PC-3 (cell line): ENCODE data around the gene RNF34. TPM values are rescaled to one million over a fixed set of nuclear protein-coding genes. Genes with fewer than 3 reads are reported as not detected.

Source experiments
- ATAC-seq: fragments of 200-7000 bp; cut with Tn5 transposase; 2 replicates; pipeline ENCODE4 v1.9.1; 2020; ENCODE audit warnings: mild to moderate bottlenecking, moderate library complexity
- BruUV-seq: library from RNA; stranded (reverse); fragments of 400-500 nt; replicated peaks from 2 replicates; lab custom pipeline; 2021; lab: Mats Ljungman, UMichigan
- CTCF ChIA-PET: fragments of 300-600 bp; sonication (Branson Sonifier 250); formaldehyde crosslinking; loops from one replicate; lab custom pipeline; 2022; ENCODE audit warnings: antibody characterized with exemption; lab: Charles Lee
- POLR2A ChIA-PET: fragments of 300-600 bp; sonication (Branson Sonifier 250); formaldehyde crosslinking; loops from one replicate; lab custom pipeline; 2022; ENCODE audit warnings: antibody characterized with exemption; ENCODE audit not compliant: unreplicated experiment; lab: Charles Lee
- DNase-seq: peaks from one replicate; pipeline ENCODE4 v3.0.0-alpha.2; 2015
- H2AFZ ChIP-seq: fragments of 300-600 bp; sonication (generic); 2 replicates; pipeline ENCODE4 v1.6.0; 2016; ENCODE audit warnings: antibody characterized with exemption, low read length
- H3F3A ChIP-seq: fragments of 300-600 bp; sonication (generic); one replicate; pipeline ENCODE4 v1.6.0; 2017; ENCODE audit warnings: antibody characterized with exemption, low read length, control low read depth, mild to moderate bottlenecking; ENCODE audit not compliant: unreplicated experiment
- H3K27ac ChIP-seq: fragments of 300-600 bp; sonication (generic); 2 replicates; pipeline ENCODE4 v1.5.1; 2016; ENCODE audit warnings: mild to moderate bottlenecking, low read length
- H3K27me3 ChIP-seq: fragments of 300-600 bp; sonication (generic); 2 replicates; pipeline ENCODE4 v1.6.1; 2016; ENCODE audit warnings: low read length, mixed read lengths
- H3K36me3 ChIP-seq: fragments of 300-600 bp; sonication (generic); 2 replicates; pipeline ENCODE4 v1.6.1; 2016; ENCODE audit warnings: low read depth, mixed run types, low read length, mixed read lengths
- H3K4me1 ChIP-seq: fragments of 300-600 bp; sonication (generic); 2 replicates; pipeline ENCODE4 v1.5.1; 2016; ENCODE audit warnings: low read length; ENCODE audit not compliant: insufficient read depth
- H3K4me2 ChIP-seq: fragments of 300-600 bp; sonication (generic); 2 replicates; pipeline ENCODE4 v1.6.0; 2016; ENCODE audit warnings: low read length
- H3K4me3 ChIP-seq: fragments of 300-600 bp; sonication (generic); 2 replicates; pipeline ENCODE4 v1.5.1; 2016; ENCODE audit warnings: mild to moderate bottlenecking, low read length, mixed read lengths
- H3K79me2 ChIP-seq: fragments of 300-600 bp; sonication (generic); 2 replicates; pipeline ENCODE4 v1.6.1; 2017; ENCODE audit warnings: low read length, mixed read lengths
- H3K9ac ChIP-seq: fragments of 300-600 bp; sonication (generic); 2 replicates; pipeline ENCODE4 v1.6.0; 2016; ENCODE audit warnings: mild to moderate bottlenecking, low read length
- H3K9me2 ChIP-seq: fragments of 300-600 bp; sonication (generic); replicated peaks from 2 replicates; pipeline ENCODE4 v1.6.1; 2016; ENCODE audit warnings: mixed run types, low read length, mixed read lengths
- H3K9me3 ChIP-seq: fragments of 300-600 bp; sonication (generic); 2 replicates; pipeline ENCODE4 v1.6.1; 2016; ENCODE audit warnings: low read length, mixed read lengths
- H4K20me1 ChIP-seq: fragments of 300-600 bp; sonication (generic); 2 replicates; pipeline ENCODE4 v1.6.1; 2016; ENCODE audit warnings: low read length, mixed read lengths
- CTCF ChIP-seq: fragments of 300-600 bp; sonication (generic); conservative IDR thresholded peaks from 2 replicates; pipeline ENCODE4 v1.5.1; 2017; ENCODE audit warnings: antibody characterized with exemption, low read depth, mild to moderate bottlenecking, low read length
- EZH2 ChIP-seq: fragments of 300-600 bp; sonication (generic); IDR thresholded peaks from one replicate; pipeline ENCODE4 v1.6.1; 2017; ENCODE audit warnings: antibody characterized with exemption, mild to moderate bottlenecking, low read length; ENCODE audit not compliant: unreplicated experiment
- EZH2phosphoT487 ChIP-seq: fragments of 300-600 bp; sonication (generic); IDR thresholded peaks from 2 replicates; pipeline ENCODE4 v1.6.1; 2018; ENCODE audit warnings: mild to moderate bottlenecking, antibody characterized with exemption, low read length, borderline replicate concordance
- intact Hi-C: fragments of 100-400 bp; cut with micrococcal nuclease; formaldehyde crosslinking; loops from 2 replicates; pipeline ENCODE4 v1.9.0; 2023
- total RNA-seq: library from RNA; depleted of rRNA; stranded (reverse); fragments of >200 nt; gene quantifications from 2 replicates; pipeline ENCODE4 v1.2.3, GENCODE V29; 2014

RNF34 gene
- total RNA-seq, 1 experiment from 2014 or later, result 88.2 TPM

- Histone ChIP-seq H3K27ac (no peak overlapping the region), H2AFZ (no peak overlapping the region), H3K9me3 (no peaks in the 10 kb centered on the region), H3K4me3 (no peak overlapping the region), H3K27me3 (no peaks in the 10 kb centered on the region), H3K4me2 (no peak overlapping the region; the same call in 1 of the 2 replicates), H4K20me1 (peaks cover 14% of the 10 kb centered on the region), H3K4me1 (peaks cover 16% of the 10 kb centered on the region), H3F3A (no peaks in the 10 kb centered on the region), H3K36me3 (no peaks in the 10 kb centered on the region), H3K79me2 (peaks cover 30% of the 10 kb centered on the region), H3K9ac (no peak overlapping the region), H3K9me2 (no peaks in the 10 kb centered on the region)
- no TSS peak for BruUV-seq
- POLR2A ChIA-PET, result no interaction called here
- DNase-seq (no peak), ATAC-seq (no peak)
- CTCF ChIA-PET, result interaction anchor here (0.6 to 1.0 kb wide), 2 partner anchors 11 to 668 kb away, joined by 4 to 6 read pairs; no protein-coding TSS in a partner anchor
- TF ChIP-seq EZH2phosphoT487, result no peak
- TF ChIP-seq CTCF, result no peak
- no peak for TF ChIP-seq EZH2
- intact Hi-C loops, result no loop called here
Measured at GRCh38 chr12:121468499-121468801, 68.5 kb downstream of the RNF34 start.

GRCh38 chr12:121470751-121471150, 70.8 kb downstream of the RNF34 start:
- peaks cover 7% of the 10 kb centered on the region for H3K79me2 ChIP-seq
- H3K9ac ChIP-seq, result no peak overlapping the region
- H3K4me2 ChIP-seq, result no peak overlapping the region
- TF ChIP-seq CTCF (no peak), EZH2 (no peak), EZH2phosphoT487 (no peak)
- no peak for ATAC-seq
- H2AFZ ChIP-seq, result no peak overlapping the region
- no peaks in the 10 kb centered on the region for H3F3A ChIP-seq
- no peaks in the 10 kb centered on the region for H3K27me3 ChIP-seq
- ChIA-PET POLR2A (no interaction called here), CTCF (no interaction called here)
- H4K20me1 ChIP-seq, result peaks cover 1% of the 10 kb centered on the region
- no peaks in the 10 kb centered on the region for H3K9me2 ChIP-seq
- intact Hi-C loops, result no loop called here
- DNase-seq, result no peak
- H3K4me1 ChIP-seq, result peaks cover 12% of the 10 kb centered on the region
- H3K36me3 ChIP-seq, result no peaks in the 10 kb centered on the region
- no peak overlapping the region for H3K4me3 ChIP-seq
- H3K9me3 ChIP-seq, result no peaks in the 10 kb centered on the region
- BruUV-seq, result no TSS peak
- H3K27ac ChIP-seq, result no peak overlapping the region

- Histone ChIP-seq H3K79me2 (no peaks in the 10 kb centered on the region), H3K4me3 (no peak overlapping the region), H3K27me3 (no peaks in the 10 kb centered on the region), H3K4me1 (peaks cover 8% of the 10 kb centered on the region), H4K20me1 (no peaks in the 10 kb centered on the region), H2AFZ (no peak overlapping the region), H3K9me3 (no peaks in the 10 kb centered on the region), H3K9ac (no peak overlapping the region), H3K4me2 (no peak overlapping the region), H3F3A (no peaks in the 10 kb centered on the region), H3K27ac (no peak overlapping the region), H3K36me3 (no peaks in the 10 kb centered on the region), H3K9me2 (no peaks in the 10 kb centered on the region)
- ChIA-PET POLR2A (no interaction called here), CTCF (no interaction called here)
- no TSS peak for BruUV-seq
- intact Hi-C loops, result no loop called here
- TF ChIP-seq EZH2phosphoT487 (no peak), EZH2 (no peak), CTCF (no peak)
- no peak for ATAC-seq
- no peak for DNase-seq
Measured at GRCh38 chr12:121472150-121472905, 72.4 kb downstream of the RNF34 start.
